K562 (cell line): ENCODE measurements around the gene TUT7. TPM values are rescaled to one million over a fixed set of nuclear protein-coding genes. Genes with fewer than 3 reads are reported as not detected.

Experiments used
- ARHGAP35 ChIP-seq: fragments of 450-650 bp; IDR thresholded peaks from 2 replicates; pipeline ENCODE4 v1.6.1; 2018; ENCODE audit not compliant: partially characterized antibody
- ARID2 ChIP-seq: fragments of 450-650 bp; IDR thresholded peaks from 2 replicates; pipeline ENCODE4 v1.6.1; 2017; ENCODE audit warnings: antibody characterized with exemption, mild to moderate bottlenecking
- ATF7 ChIP-seq: fragments of 450-650 bp; IDR thresholded peaks from 2 replicates; pipeline ENCODE4 v1.7.1; 2014; ENCODE audit warnings: mild to moderate bottlenecking, moderate library complexity
- KDM2B ChIP-seq: fragments of 250-450 bp; sonication (Bioruptor Pico); IDR thresholded peaks from 2 replicates; pipeline ENCODE4 v1.8.0; 2021; ENCODE audit warnings: mild to moderate bottlenecking, moderate library complexity
- L3MBTL2 ChIP-seq: fragments of 450-650 bp; IDR thresholded peaks from 2 replicates; pipeline ENCODE4 v1.6.1; 2016; ENCODE audit warnings: mild to moderate bottlenecking, moderate library complexity
- MIER1 ChIP-seq: fragments of 450-650 bp; IDR thresholded peaks from 2 replicates; pipeline ENCODE4 v1.6.1; 2016; ENCODE audit warnings: antibody characterized with exemption, mild to moderate bottlenecking, low read depth
- NCOR1 ChIP-seq: fragments of 450-650 bp; IDR thresholded peaks from 2 replicates; pipeline ENCODE4 v1.6.1; 2016; ENCODE audit warnings: mild to moderate bottlenecking, moderate library complexity
- NFXL1 ChIP-seq: fragments of 450-650 bp; formaldehyde crosslinking; IDR thresholded peaks from 2 replicates; pipeline ENCODE4 v1.4.0; 2021; ENCODE audit warnings: mild to moderate bottlenecking
- NR2C1 ChIP-seq, 2 experiments: fragments of 450-650 bp; IDR thresholded peaks; 2 replicates each; pipeline ENCODE4 v1.6.1; 2017; ENCODE audit warnings: mild to moderate bottlenecking in 2 of 2, antibody characterized with exemption in 1 of 2, inconsistent platforms in 1 of 2, missing compliant biosample characterization in 1 of 2, missing genetic modification characterization in 1 of 2
- NRF1 ChIP-seq, 2 experiments: fragments of 450-650 bp; IDR thresholded peaks in 1 of 2; conservative IDR thresholded peaks in 1 of 2; 2 replicates each; pipeline ENCODE4 v1.6.1; 2014; ENCODE audit warnings: mild to moderate bottlenecking in 2 of 2
- PHTF2 ChIP-seq: fragments of 250-450 bp; sonication (Bioruptor Pico); IDR thresholded peaks from 2 replicates; pipeline ENCODE4 v1.5.0; 2021; ENCODE audit warnings: mild to moderate bottlenecking
- RBM22 ChIP-seq: fragments of 200-400 bp; formaldehyde crosslinking; IDR thresholded peaks from 2 replicates; pipeline ENCODE4 v1.6.1; 2018; ENCODE audit warnings: low read length, low read depth; ENCODE audit not compliant: poor library complexity, severe bottlenecking
- SAP30 ChIP-seq: fragments of 200-600 bp; sonication (generic); IDR thresholded peaks from 2 replicates; pipeline ENCODE4 v1.6.1; 2012; ENCODE audit warnings: borderline replicate concordance, low read depth, mild to moderate bottlenecking, moderate library complexity, low read length, control low read depth, inconsistent platforms; ENCODE audit not compliant: insufficient read depth, poor library complexity, severe bottlenecking
- TOE1 ChIP-seq, 2 experiments: fragments of 450-650 bp in 1 of 2; sonication (generic) in 1 of 2; formaldehyde crosslinking in 1 of 2; IDR thresholded peaks; 2 replicates each; pipeline versions ENCODE4 v1.7.1 to v1.8.0; 2016 to 2022; ENCODE audit warnings: borderline replicate concordance in 2 of 2, mild to moderate bottlenecking in 2 of 2, antibody characterized with exemption in 1 of 2, inconsistent platforms in 1 of 2, low read depth in 1 of 2, missing genetic modification reagents in 1 of 2, moderate library complexity in 1 of 2
- ZNF436 ChIP-seq: fragments of 250-450, 450-650 bp; sonication (Bioruptor Pico); formaldehyde crosslinking; IDR thresholded peaks from 2 replicates; pipeline ENCODE4 v1.7.0; 2020; ENCODE audit warnings: mild to moderate bottlenecking
- polyA plus RNA-seq, 8 experiments: library from polyadenylated mRNA; depleted of rRNA in 4 of 8; stranded (reverse) in 5 of 8; unstranded in 3 of 8; fragments of >200 nt; fragmentation: Nextera tagmentation in 2 of 8; fragmentation: Illumina TruSeq in 1 of 8; extraction: Ambion mirVana in 2 of 8; extraction: Trizol in 1 of 8; gene quantifications; 2 replicates each; pipeline versions ENCODE4 v1.2.1 to v1.2.3, GENCODE V29; 2011 to 2014; ENCODE audit warnings: inconsistent platforms in 1 of 8, missing spikeins in 1 of 8
- total RNA-seq, 7 experiments: library from RNA; depleted of rRNA in 6 of 7; stranded (reverse); fragments of >200 nt in 6 of 7; fragmentation: Illumina TruSeq in 2 of 7; extraction: Trizol in 2 of 7; gene quantifications; 2 replicates each; pipeline versions ENCODE4 v1.2.1 to v1.2.3, GENCODE V29; 2011 to 2021; ENCODE audit warnings: low replicate concordance in 1 of 7
- TF ChIP-seq, protein P1 (sequence below): sonication (generic); formaldehyde crosslinking; IDR thresholded peaks from 2 replicates; pipeline ENCODE4 v1.8.0; 2022; ENCODE audit warnings: missing genetic modification reagents, mild to moderate bottlenecking, borderline replicate concordance
- TF ChIP-seq, protein P2 (sequence below): sonication (generic); formaldehyde crosslinking; IDR thresholded peaks from 2 replicates; pipeline ENCODE4 v1.8.0; 2023; ENCODE audit warnings: mild to moderate bottlenecking, missing genetic modification reagents
- TF ChIP-seq, protein P3 (sequence below): fragments of 250-450 bp; sonication (Bioruptor Pico); IDR thresholded peaks from 2 replicates; pipeline ENCODE4 v1.4.0; 2020; ENCODE audit warnings: mild to moderate bottlenecking, moderate library complexity
- TF ChIP-seq, protein P4 (sequence below): fragments of 250-450 bp; sonication (Bioruptor Pico); IDR thresholded peaks from 2 replicates; pipeline ENCODE4 v1.8.0; 2022; ENCODE audit warnings: inconsistent platforms

The TUT7 gene
- total and polyA plus RNA-seq, 9 of the 15 experiments (the other 6 are each of a cell fraction or from before 2014, with no cell fraction given): 5.9 to 26.9 (median 15.2) TPM

DNA sequence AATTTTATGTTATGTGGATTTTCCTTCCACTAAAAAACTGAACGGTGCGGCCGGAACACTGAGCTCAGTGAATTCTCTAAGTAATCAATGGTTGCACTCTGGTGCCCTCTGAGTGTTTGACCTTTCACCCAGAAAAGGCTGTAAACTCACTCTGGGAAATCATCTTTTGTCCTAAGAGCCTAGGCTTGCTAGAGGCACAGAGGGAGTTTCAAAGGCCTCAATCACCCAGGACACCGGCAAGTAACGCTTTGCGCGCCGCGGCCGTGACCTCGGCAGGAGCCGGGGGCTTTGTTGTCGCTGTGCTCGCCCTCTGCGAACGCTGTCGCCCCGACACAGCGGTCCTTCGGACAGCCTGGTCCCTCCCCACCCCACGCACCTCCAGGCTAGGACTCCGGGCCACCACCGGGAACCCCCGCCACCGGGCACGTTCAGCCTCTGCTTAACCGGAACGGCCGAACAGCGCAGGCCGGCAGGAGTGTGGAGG is 72.6 kb downstream of the TUT7 start (continued):
- TF ChIP-seq, protein P1, sequence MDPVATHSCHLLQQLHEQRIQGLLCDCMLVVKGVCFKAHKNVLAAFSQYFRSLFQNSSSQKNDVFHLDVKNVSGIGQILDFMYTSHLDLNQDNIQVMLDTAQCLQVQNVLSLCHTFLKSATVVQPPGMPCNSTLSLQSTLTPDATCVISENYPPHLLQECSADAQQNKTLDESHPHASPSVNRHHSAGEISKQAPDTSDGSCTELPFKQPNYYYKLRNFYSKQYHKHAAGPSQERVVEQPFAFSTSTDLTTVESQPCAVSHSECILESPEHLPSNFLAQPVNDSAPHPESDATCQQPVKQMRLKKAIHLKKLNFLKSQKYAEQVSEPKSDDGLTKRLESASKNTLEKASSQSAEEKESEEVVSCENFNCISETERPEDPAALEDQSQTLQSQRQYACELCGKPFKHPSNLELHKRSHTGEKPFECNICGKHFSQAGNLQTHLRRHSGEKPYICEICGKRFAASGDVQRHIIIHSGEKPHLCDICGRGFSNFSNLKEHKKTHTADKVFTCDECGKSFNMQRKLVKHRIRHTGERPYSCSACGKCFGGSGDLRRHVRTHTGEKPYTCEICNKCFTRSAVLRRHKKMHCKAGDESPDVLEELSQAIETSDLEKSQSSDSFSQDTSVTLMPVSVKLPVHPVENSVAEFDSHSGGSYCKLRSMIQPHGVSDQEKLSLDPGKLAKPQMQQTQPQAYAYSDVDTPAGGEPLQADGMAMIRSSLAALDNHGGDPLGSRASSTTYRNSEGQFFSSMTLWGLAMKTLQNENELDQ (CRISPR knock-in tag): no peak
- no peak for TF ChIP-seq NFXL1 (CRISPR knock-in tag)
- 0 out of 2 replicates have a peak, but pooled peaks have one; percentile 34 for TF ChIP-seq TOE1 (IDR thresholded peaks at IDR 0.05; ENCODE audit: borderline replicate concordance)
- TF ChIP-seq TOE1 (CRISPR knock-in tag; IDR thresholded peaks at IDR 0.05; ENCODE audit: borderline replicate concordance, low read depth): no peak
- no peak for TF ChIP-seq PHTF2
- TF ChIP-seq ATF7: no peak
- TF ChIP-seq NR2C1 (IDR thresholded peaks at IDR 0.05): peak; percentile 70
- TF ChIP-seq NR2C1 (tag; IDR thresholded peaks at IDR 0.05): peak; percentile 69
- TF ChIP-seq, protein P2, sequence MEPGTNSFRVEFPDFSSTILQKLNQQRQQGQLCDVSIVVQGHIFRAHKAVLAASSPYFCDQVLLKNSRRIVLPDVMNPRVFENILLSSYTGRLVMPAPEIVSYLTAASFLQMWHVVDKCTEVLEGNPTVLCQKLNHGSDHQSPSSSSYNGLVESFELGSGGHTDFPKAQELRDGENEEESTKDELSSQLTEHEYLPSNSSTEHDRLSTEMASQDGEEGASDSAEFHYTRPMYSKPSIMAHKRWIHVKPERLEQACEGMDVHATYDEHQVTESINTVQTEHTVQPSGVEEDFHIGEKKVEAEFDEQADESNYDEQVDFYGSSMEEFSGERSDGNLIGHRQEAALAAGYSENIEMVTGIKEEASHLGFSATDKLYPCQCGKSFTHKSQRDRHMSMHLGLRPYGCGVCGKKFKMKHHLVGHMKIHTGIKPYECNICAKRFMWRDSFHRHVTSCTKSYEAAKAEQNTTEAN (CRISPR knock-in tag): no peak
- TF ChIP-seq KDM2B (CRISPR knock-in tag): no peak
- TF ChIP-seq, protein P3, sequence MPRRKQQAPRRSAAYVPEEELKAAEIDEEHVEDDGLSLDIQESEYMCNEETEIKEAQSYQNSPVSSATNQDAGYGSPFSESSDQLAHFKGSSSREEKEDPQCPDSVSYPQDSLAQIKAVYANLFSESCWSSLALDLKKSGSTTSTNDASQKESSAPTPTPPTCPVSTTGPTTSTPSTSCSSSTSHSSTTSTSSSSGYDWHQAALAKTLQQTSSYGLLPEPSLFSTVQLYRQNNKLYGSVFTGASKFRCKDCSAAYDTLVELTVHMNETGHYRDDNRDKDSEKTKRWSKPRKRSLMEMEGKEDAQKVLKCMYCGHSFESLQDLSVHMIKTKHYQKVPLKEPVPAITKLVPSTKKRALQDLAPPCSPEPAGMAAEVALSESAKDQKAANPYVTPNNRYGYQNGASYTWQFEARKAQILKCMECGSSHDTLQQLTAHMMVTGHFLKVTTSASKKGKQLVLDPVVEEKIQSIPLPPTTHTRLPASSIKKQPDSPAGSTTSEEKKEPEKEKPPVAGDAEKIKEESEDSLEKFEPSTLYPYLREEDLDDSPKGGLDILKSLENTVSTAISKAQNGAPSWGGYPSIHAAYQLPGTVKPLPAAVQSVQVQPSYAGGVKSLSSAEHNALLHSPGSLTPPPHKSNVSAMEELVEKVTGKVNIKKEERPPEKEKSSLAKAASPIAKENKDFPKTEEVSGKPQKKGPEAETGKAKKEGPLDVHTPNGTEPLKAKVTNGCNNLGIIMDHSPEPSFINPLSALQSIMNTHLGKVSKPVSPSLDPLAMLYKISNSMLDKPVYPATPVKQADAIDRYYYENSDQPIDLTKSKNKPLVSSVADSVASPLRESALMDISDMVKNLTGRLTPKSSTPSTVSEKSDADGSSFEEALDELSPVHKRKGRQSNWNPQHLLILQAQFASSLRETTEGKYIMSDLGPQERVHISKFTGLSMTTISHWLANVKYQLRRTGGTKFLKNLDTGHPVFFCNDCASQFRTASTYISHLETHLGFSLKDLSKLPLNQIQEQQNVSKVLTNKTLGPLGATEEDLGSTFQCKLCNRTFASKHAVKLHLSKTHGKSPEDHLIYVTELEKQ: no peak
- TF ChIP-seq ZNF436 (CRISPR knock-in tag): no peak
- peak; percentile 50 for TF ChIP-seq SAP30
- TF ChIP-seq NCOR1: no peak; the same call in 1 of the 2 replicates
- TF ChIP-seq, protein P4, sequence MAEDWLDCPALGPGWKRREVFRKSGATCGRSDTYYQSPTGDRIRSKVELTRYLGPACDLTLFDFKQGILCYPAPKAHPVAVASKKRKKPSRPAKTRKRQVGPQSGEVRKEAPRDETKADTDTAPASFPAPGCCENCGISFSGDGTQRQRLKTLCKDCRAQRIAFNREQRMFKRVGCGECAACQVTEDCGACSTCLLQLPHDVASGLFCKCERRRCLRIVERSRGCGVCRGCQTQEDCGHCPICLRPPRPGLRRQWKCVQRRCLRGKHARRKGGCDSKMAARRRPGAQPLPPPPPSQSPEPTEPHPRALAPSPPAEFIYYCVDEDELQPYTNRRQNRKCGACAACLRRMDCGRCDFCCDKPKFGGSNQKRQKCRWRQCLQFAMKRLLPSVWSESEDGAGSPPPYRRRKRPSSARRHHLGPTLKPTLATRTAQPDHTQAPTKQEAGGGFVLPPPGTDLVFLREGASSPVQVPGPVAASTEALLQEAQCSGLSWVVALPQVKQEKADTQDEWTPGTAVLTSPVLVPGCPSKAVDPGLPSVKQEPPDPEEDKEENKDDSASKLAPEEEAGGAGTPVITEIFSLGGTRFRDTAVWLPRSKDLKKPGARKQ (CRISPR knock-in tag): no peak
- no peak for TF ChIP-seq NRF1 (conservative IDR thresholded peaks at IDR 0.05 in 1 of 2, IDR thresholded peaks at IDR 0.05 in 1 of 2)
- no peak for TF ChIP-seq ARHGAP35
- TF ChIP-seq RBM22: no peak
- no peak for TF ChIP-seq MIER1
- peak; percentile 39; the same call in 1 of the 2 replicates for TF ChIP-seq L3MBTL2
- no peak for TF ChIP-seq ARID2
